ENCODE results near the gene CREB3L2.
"Not testable (repeated sequence)": the region's sequence is repeated elsewhere in the genome, so short reads cannot be mapped to it uniquely, and the experiment has no call there.

Gene CREB3L2

DNA sequence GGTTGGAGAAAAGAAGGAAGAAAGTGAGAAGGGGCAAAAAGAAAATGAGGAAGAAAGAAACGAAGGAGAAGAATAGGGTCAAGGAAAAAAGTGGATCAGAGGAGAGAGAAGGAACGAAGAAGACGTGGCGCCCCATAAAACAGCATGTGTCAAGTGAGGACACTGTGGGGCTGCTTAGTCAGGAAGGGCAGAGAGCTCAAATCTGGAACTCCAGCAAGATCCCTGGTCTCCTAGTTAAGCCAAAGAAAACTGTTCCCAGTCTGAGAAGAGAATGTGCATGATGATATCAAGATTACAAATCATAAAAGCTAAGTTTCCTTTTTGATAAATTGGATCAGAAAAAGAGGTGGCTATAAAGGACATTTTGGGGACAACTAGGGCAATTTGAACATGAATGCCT lies 33.0 kb downstream of the CREB3L2 start:
- DNase-seq (ENCODE audit: low spot score) = no peak

DNA sequence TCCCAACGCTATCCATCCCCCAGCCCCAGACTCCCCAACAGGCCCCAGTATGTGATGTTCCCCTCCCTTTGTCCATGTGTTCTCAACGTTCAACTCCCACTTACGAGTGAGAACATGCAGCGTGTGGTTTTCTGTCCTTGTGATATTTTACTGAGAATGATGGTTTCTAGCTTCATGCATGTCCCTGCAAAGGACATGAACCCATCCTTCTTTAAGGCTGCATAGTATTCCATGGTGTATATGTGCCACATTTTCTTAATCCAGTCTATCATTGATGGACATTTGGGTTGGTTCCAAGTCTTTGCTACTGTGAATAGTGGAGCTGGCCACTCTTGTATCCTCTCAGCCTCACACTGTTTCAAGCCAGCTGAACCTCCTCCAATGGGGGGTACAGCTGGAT lies 33.5 kb downstream of the CREB3L2 start:
- not testable (repeated sequence) for DNase-seq (ENCODE audit: low spot score)

DNA sequence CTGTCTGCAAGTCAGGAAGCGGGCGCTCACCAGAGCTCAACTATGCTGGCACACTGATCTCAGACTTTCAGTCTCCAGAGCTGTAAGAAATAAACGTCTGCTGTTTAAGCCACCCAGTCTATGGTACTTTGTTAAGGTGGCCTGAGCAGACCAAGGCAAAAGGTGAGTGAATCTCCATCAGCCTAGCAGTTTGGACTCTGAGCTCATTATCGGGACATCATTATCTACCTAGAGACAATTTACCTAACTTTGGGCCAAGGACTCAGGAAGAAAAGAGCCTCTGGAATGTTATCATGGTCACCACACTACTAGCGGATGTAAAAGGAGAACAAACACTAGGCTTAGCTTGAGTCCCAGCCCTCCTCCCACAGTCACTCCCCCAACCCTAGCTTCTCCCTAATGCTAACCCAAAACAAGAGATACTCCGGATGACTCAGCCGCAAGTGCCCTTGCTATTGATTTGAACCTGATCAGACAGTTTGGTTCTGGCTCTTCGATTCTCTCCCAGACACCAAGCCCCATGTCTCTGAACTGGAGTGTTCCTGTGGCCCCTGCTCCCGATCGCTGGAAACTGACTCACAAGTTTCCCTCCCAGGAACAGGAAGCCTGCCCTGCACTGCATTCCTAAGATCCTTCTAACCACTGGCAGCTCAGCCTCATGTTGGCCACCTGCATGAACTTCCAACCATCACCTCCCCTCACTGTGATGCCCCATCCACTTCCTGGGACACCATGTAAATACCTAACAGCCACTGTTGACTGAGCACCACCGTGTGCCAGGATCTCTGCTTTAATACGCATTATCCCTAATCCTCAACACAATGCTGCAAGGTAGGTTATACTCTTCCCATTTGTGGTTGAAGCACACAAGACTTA lies 34.5 kb downstream of the CREB3L2 start:
- DNase-seq (ENCODE audit: low spot score) = no peak

DNA sequence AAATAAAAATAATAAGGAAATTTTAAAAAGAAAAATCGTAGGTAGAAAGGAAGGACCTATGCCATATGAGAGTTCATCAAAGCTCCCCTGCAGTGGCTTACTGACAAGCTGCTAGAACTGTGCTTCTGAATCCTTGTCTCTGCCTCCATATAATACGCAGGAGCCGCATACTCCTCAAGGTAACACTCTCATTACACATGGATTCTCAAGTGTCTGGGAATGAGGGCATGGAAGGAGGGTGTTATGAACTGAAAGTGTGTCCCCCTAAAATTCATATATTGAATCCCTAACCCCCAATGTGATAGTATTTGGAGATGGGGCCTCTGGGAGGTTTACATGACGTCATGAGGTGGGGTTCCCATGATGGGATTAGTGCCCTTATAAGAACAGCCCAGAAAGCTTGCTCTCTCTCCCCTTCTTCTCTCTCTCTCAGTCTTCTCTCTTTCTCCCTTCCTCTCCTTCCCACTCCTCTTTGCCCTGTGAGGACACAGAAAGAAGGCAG lies 35.2 kb downstream of the CREB3L2 start:
- DNase-seq (ENCODE audit: low spot score) = no peak

DNA sequence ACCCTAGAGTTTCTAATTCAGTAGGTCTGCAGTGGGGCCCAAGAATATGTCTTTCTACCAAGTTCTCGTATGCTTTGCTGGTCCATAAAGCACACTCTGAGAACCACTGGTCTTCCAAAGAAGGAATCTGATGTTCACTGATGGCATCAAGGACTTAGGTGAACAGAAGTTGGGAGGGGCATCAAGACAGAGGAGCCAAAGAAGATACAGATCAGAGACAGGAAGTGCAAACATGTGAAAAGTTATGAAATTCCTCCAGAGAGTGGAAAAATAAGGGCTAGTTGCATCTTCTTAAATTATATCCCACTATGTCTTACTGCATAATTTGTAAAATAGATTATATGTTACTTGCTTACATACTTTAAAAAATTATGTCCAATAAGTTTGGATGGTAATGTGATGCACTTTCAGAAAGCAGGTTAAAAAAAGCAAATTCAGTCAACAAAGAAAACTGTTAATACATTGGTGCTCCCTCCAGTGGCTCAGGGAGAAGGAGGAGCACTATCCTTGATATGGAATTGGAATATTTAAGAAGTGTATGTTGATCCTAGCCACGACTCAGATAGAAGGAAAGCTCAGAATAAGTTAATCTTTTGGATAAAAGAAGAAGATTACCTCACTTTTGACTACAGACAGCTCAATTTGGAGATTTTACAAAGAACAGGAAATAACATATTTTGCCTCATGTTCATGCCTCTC lies 35.8 kb downstream of the CREB3L2 start:
- DNase-seq (ENCODE audit: low spot score) = no peak

DNA sequence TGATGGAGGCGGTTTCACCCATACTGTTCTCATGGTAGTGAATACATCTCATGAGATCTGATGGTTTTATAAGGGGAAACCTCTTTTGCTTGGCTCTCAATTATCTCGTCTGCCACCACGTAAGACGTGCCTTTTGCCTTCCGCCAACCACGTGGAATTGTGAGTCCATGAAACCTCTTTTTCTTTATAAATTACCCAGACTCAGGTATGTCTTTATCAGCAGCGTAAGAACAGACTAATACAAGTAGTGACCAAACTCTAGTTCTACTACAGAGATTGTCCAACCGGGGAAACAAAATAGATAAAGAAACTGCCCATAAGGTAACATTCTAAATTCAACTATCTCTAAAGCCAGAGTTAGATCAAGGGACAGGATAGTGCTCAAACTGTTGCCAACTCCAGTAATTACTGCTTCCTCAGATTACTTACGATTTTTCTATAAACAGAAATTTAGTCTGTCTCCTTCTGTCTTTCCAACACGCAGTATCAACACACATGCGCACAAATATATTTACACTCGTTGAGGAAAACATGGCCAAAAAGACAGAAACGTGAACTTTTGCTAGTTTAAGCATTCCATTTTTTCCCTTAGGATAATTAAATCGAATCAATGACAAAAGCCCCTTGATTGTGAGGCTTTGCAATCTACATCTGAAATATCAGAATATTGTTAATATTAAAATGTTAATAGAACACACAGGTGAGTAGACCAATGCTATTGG lies 36.9 kb downstream of the CREB3L2 start:
- no peak for DNase-seq (ENCODE audit: low spot score)

DNA sequence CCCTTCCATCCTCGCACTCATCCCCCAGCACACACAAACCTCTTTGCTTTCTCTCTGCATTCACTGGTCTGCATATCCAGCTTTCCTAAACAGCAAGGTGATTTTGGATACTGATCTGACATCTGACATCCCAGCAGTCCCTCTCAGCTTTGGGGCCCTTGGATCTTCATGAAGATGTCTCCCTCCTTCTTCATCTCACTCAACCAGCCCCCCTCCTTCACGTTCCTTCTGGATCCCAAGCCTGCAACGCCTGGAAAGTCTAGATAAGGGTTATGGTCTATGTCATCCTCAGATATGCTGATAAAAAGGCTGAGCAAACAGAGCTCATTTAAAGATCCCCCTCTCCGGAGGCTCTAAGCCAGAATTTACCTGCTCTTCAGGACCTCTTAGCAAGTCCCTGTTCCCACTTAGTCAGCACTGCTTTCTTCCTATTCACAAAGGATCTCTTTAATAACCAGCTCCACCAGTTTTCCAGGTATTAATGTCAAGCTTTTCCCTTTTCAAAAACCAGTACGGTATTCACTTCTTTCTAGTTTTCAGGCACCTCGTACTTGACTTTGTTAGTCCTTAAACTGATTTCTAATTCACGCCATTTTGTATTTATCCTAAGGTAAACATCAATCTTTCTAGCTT lies 38.9 kb downstream of the CREB3L2 start:
- DNase-seq (ENCODE audit: low spot score) = no peak

DNA sequence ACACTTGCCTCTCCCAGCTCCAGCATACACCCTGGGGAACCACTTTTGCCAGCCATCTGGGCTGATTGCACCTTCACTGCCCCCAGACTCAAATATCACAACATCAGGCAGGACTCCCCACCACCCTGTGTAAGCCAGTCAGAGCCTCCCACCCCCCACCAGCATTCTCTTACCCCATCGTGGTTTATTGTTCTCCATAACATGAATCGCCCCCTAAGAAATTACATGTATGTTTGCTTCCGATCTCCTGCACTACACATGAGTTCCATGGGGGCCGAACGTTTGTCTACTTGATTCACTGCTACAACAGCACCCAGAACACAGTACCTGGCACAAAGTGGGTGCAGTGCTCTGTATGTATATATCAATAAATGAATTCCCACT lies 39.4 kb downstream of the CREB3L2 start:
- no peak for DNase-seq (ENCODE audit: low spot score)

DNA sequence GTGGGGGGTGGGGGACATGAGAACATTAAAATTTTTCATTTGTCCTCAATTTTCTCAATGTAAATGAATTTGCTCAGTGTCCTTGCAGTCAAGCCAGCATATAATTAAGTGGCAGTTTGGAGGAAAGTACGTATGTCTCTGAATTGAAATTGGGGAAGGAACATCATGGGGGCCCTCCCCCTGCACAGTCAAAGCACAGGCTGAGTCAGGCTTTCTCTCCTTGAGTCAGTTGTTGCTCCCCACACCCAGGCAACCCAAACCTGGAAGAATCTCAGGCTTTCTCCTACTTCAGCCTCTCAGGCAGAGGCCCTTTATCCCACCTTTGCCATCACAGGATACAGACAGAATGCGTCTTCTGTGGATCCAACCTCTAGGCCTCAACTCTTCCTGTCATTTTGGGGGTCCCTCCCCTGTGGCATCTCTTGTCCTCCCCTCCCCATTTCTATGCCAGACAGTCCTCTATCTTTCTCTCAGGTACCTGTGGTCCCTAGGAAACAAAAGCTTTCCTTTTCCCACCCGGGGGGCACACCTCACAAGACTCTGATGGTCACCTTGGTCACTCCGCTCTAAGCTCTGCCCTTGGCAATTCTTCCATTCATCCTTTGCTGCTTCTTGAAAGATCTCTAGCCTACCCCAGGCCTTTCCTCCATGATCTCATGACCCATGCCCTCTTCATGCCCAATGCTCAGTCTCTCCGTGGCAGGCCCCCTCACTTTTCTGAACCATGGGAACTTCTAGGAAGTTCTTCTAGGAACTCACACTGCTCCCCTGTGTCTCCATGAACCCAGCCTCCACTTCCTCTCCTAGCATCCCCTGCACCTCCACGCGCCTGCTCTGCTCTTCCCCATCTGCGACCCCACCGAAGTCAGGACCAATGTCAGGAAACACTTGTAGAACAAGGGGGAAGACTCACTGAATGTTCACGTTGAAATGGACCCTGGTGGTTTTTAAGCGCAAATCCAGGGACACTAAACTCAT lies 40.4 kb downstream of the CREB3L2 start:
- no peak for DNase-seq (ENCODE audit: low spot score)

DNA sequence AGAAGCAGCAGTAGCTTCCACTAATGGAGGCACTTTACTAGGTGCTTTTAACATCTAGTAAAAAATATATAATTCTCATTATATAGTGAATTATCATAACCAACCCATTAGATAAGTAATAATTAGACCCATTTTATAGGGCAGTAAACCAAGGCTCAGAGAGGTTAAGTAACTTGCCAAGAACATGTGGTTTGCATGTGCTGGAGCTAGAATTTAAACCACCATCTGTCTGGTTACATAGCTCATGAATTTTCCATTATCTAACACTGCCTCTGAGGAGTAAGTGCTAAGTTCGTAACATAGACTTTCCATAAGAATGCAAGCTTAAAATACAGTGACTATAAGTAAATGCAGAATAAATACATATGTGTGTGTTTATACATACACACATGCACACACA lies 41.9 kb downstream of the CREB3L2 start:
- DNase-seq (ENCODE audit: low spot score) = no peak

DNA sequence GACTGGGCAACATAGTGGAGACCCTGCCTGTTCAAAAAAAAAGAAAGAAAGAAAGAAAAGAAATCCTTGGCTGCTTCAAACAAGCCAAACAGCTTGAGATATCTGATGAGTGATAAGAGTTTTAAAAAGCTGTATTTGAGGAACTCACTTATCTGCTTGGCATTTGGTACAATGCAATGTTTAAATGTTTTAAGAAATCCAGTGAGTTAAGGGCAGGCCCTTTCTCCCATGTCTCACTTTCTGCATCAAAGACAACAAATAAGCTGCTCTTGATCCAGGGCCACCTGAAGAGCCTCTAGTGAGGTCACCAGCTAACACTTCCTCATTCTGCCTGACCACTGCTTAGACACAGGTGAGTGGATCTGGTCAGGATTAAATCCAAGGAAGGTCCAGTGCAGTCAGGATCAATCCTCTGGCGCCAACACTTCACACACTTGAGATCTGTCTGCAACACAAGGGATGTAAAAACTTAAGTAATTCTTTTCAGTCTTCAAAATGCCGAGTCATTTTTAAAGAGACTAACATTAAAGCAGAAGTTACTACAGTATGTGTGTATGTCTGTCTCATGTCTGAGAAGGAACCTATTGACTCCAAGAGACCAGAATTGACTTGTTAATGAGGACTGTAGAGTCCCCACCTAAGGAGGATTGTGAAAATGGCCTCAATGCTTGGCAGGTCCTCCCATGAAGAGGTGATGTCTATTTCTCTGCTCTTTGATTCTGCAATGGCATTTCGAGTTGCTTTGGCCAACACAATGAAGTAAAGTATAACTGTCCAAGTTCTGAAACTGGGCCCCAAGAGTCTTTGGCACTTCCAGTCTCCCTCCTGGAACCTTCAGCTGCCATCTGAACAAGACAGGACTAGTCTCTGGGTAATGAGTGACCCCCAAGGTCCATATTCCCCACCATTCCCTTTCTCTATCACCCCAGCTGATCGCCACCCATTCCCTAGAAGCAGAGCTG lies 43.1 kb downstream of the CREB3L2 start:
- DNase-seq (ENCODE audit: low spot score) = no peak

DNA sequence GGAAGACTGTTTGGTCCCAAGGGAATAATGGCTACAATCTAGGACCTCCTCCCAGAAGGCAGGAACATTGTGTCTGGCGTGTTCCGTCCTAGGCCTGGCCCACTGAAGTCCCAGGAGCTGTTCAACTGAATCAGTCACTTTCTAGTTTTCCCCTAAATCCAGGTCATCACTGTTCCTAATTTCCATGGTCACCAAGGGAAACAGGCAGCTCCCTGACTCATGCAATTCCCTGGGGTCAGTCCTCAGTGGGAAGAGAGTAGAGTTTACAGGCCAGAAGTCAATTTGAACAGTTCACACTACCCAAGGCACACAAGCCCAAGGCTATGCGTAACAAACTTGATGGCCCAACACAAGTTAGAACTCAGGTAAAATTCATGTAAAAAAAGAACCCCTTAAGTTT lies 44.0 kb downstream of the CREB3L2 start:
- DNase-seq (ENCODE audit: low spot score) = no peak

DNA sequence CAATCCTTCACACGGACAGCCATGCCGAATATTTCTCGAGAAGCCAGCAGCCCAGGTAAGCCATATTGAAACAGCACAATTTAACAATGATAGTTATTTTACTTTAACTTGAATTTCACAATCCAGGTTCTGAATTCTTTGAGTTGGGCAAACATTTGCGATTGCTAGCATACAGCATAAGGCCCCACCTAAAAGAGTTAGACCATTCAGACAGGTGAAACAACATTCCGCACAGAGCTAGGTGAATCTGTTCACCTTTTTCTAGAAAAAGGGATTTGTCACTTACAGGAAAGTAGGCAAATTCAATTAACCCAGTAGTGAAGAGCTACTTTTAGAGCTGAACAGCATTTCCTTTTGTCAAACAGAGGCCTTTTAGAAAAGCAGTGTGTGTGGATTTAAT lies 45.3 kb downstream of the CREB3L2 start:
- no peak for DNase-seq (ENCODE audit: low spot score)

DNA sequence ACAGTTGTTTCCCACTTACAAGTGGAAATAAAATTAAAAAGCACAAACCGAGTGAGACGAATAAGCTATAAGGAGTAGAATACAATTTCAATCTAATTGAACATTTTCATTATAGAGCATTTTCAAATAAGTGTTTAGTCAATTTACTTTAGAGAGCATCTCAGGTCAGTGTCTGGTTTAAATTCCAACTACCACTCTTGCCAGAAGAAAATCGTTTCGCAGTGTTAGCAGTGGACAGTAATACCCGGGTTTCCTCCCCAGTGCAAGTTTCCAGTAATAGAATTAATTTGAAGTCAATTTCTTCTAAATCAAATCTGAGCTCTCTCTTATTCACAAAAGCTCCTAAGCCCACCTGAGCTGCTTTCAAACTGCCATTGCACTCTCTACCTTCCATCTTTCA lies 45.7 kb downstream of the CREB3L2 start:
- no peak for DNase-seq (ENCODE audit: low spot score)

DNA sequence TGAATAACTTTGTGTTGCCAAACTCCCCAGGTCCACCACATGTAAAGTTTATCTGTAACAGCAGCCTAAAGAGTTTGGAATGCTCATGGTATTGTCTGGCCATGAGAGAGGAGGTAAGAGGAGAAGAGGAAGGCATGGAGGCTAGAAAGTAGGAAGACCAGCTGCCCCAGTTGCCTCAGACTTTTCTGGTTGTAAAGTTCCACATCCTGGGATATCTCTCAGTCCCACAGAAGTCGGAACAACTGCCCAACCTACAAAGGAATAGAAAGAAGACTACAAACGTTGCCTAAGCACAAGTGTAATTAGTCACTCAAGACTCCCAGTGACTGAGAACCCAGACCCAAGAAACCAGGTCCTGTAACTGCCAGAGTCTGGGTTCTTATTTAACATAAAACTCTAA lies 47.3 kb downstream of the CREB3L2 start:
- no peak for DNase-seq (ENCODE audit: low spot score)

DNA sequence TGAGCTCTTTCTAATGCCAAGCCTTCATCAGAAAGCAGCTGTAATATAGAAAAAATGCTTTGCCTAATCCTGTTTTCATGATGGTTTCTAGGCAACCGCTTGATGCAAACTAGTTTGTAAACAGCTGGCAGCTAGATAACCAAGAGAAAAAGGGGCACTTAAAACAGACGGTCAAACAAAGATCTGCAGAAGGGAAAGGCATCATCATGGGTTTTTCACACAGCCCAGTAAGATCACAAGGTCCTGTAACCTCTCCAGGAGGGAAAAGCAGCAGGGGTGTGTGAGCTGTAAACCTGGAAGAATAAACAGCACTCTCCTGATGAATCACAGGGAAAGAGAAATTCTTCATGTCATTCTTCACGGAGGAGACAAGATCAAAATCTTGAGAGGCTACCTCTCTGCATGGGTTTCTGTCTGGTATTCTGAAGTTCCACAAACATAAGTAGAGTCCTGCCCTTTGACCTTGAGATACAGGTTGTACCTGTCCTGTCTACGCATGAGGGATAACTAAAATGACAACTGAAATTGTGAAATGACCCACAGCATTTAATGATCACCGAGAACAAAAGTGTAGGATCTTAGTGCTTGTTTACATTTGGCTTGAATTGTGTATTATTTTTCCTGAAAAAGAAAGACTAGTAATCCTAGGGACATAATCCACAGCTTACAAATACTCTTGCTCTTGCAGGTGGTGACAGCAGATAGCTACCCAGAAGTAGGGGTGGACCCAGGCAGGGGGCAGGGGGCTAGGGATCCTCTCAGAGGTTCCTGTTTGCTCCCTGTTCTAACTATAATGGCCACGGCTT lies 48.0 kb downstream of the CREB3L2 start:
- no peak for DNase-seq (ENCODE audit: low spot score)

DNA sequence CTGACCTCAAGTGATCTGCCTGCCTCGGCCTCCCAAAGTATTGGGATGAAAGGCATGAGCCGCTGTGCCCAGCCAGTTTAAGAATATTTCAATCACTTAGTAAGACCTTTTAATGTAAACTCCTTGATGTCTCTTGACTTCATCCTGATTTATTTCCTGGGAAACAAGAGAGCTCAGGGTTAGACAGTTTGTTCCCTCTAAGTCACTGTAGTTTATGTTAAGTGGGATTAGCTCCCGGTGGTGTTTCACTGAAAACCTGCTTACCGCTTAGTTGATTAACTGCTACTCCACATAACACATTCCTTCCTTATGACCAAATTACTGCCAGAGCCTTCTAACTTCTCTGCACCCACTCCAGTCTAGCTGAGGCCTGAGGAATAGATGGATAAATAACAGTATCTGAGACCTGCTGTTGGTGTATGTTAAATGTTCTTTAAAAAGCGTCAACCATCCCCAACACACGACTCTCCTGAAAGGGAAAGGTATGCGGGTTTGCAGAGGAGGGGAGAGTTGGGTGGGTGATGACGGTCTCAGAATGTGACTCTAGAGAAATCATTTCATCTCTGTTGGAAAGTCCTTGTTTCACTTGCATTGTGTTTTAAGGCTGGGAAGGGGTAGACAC lies 48.7 kb downstream of the CREB3L2 start:
- no peak for DNase-seq (ENCODE audit: low spot score)

DNA sequence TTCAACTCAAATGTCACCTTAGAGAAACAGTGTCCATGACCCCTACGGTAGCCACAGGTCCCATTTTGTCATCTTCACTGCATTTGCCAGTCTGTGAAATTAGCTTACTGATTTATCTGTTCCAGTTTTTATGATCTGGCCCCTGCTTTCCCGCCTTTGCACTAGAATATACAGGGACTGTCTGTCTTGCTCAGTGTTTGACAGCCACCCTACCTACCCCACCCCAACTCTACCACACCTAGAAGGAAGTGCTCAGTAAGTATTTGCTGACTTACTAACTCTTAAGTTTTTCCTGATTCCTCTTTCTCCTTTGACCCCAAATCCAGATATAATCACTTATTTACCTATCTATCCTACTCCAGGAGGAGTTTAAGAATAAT lies 49.5 kb downstream of the CREB3L2 start:
- no peak for DNase-seq (ENCODE audit: low spot score)
